Keratinocyte (primary cell): ENCODE data around the gene FAM120A. TPM values are rescaled to one million over a fixed set of nuclear protein-coding genes. Genes with fewer than 3 reads are reported as not detected.

Experiments used
- DNase-seq: peaks from one replicate; pipeline ENCODE4 v3.0.0-alpha.2; 2011; ENCODE audit warnings: low read depth, missing footprints, low spot score
- FAIRE-seq: peaks from 2 replicates; lab custom pipeline; 2011; peaks lifted over from hg19 to GRCh38; lab: Jason Lieb, UNC
- H2AFZ ChIP-seq: 2 replicates; pipeline ENCODE4 v1.6.0; 2012; ENCODE audit warnings: low read length, control low read depth, inconsistent platforms; ENCODE audit not compliant: control insufficient read depth
- H3K27ac ChIP-seq: 2 replicates; pipeline ENCODE4 v1.5.1; 2011; ENCODE audit warnings: low read length; ENCODE audit not compliant: control insufficient read depth, insufficient read depth
- H3K27me3 ChIP-seq: 3 replicates; pipeline ENCODE4 v1.6.0; 2011; ENCODE audit warnings: low read length; ENCODE audit not compliant: control insufficient read depth, insufficient read depth; ENCODE audit errors: extremely low read depth
- H3K36me3 ChIP-seq, 2 experiments: 2 replicates in 1 of 2; 3 replicates in 1 of 2; pipeline ENCODE4 v1.5.1; 2011; ENCODE audit warnings: low read length in 2 of 2, mild to moderate bottlenecking in 1 of 2; ENCODE audit not compliant: control insufficient read depth in 2 of 2, insufficient read depth in 2 of 2; ENCODE audit errors: extremely low read depth in 1 of 2
- H3K4me1 ChIP-seq: 3 replicates; pipeline ENCODE4 v1.5.1; 2011; ENCODE audit warnings: low read length; ENCODE audit not compliant: control insufficient read depth, insufficient read depth; ENCODE audit errors: extremely low read depth
- H3K4me2 ChIP-seq: 3 replicates; pipeline ENCODE4 v1.6.0; 2011; ENCODE audit warnings: low read depth, low read length; ENCODE audit not compliant: control insufficient read depth, insufficient read depth; ENCODE audit errors: extremely low read depth
- H3K4me3 ChIP-seq, 3 experiments: fragments of 200-600 bp in 1 of 3; sonication (generic) in 1 of 3; 2 replicates in 2 of 3; 3 replicates in 1 of 3; pipeline ENCODE4 v1.5.1; 2011 to 2016; ENCODE audit warnings: low read length in 3 of 3, mild to moderate bottlenecking in 3 of 3, control low read depth in 2 of 3, inconsistent platforms in 1 of 3, low read depth in 1 of 3, mixed read lengths in 1 of 3, mixed run types in 1 of 3, moderate library complexity in 1 of 3; ENCODE audit not compliant: control insufficient read depth in 2 of 3, insufficient read depth in 2 of 3; ENCODE audit errors: extremely low read depth in 1 of 3
- H3K79me2 ChIP-seq: 2 replicates; pipeline ENCODE4 v1.6.0; 2012; ENCODE audit warnings: low read length; ENCODE audit not compliant: control insufficient read depth, insufficient read depth
- H3K9ac ChIP-seq: 3 replicates; pipeline ENCODE4 v1.6.0; 2011; ENCODE audit warnings: low read length; ENCODE audit not compliant: control insufficient read depth, insufficient read depth; ENCODE audit errors: extremely low read depth
- H3K9me1 ChIP-seq: 3 replicates; pipeline ENCODE4 v1.6.0; 2011; ENCODE audit warnings: low read length; ENCODE audit not compliant: control insufficient read depth, insufficient read depth; ENCODE audit errors: extremely low read depth
- H3K9me3 ChIP-seq: 2 replicates; pipeline ENCODE4 v1.5.1; 2012; ENCODE audit warnings: low read depth, low read length; ENCODE audit not compliant: control insufficient read depth
- H4K20me1 ChIP-seq: 3 replicates; pipeline ENCODE4 v1.6.0; 2011; ENCODE audit warnings: low read length; ENCODE audit not compliant: control insufficient read depth, insufficient read depth; ENCODE audit errors: extremely low read depth
- CTCF ChIP-seq, 3 experiments: IDR thresholded peaks in 1 of 3; conservative IDR thresholded peaks in 1 of 3; optimal IDR thresholded peaks in 1 of 3; 2 replicates in 2 of 3; 3 replicates in 1 of 3; pipeline versions ENCODE3 to v1.5.1; 2011; ENCODE audit warnings: low read length in 3 of 3, mild to moderate bottlenecking in 3 of 3, moderate library complexity in 2 of 3, control low read depth in 1 of 3, inconsistent platforms in 1 of 3; ENCODE audit not compliant: insufficient read depth in 2 of 3; ENCODE audit errors: extremely low read depth in 1 of 3
- EZH2 ChIP-seq: IDR thresholded peaks from one replicate; pipeline ENCODE4 v1.6.1; 2012; ENCODE audit warnings: inconsistent platforms, mild to moderate bottlenecking, low read length, moderate library complexity
- dilution Hi-C: fragments of 300-500 bp; cut with MboI; formaldehyde crosslinking; loops from one replicate; pipeline ENCODE4 v1.7.0; 2020; ENCODE audit warnings: low sequenced_read_pairs; ENCODE audit not compliant: extremely low pct_ligation_motif_present
- polyA plus RNA-seq, 5 experiments: library from polyadenylated mRNA; depleted of rRNA in 3 of 5; stranded (reverse) in 3 of 5; stranded (forward) in 1 of 5; unstranded in 1 of 5; fragments of >200 nt; gene quantifications; 1 replicate in 1 of 5; 2 replicates in 3 of 5; 3 replicates in 1 of 5; pipeline versions ENCODE4 v1.2.1 to v1.2.3, GENCODE V29; 2011 to 2012; ENCODE audit warnings: missing spikeins in 2 of 5, low read depth in 1 of 5, low replicate concordance in 1 of 5

Gene FAM120A
- polyA plus RNA-seq, 1 donor (not counting 4 experiments of a cell fraction or from before 2014, with no cell fraction given): 79.2 TPM

GRCh38 chr9:93601063-93601462, 149.6 kb downstream of the FAM120A start:
- no peak for FAIRE-seq
- Histone ChIP-seq H3K9me1 (no peaks in the 10 kb centered on the region), H4K20me1 (no peaks in the 10 kb centered on the region), H3K79me2 (peaks cover 37% of the 10 kb centered on the region), H2AFZ (no peak overlapping the region), H3K4me2 (no peak overlapping the region), H3K9me3 (no peaks in the 10 kb centered on the region), H3K4me3 (no peak overlapping the region), H3K36me3 (peaks cover 0 to 2% of the 10 kb centered on the region in 2 experiments), H3K9ac (no peak overlapping the region), H3K27me3 (no peaks in the 10 kb centered on the region), H3K27ac (no peak overlapping the region), H3K4me1 (peaks cover 7% of the 10 kb centered on the region)
- dilution Hi-C loops: no loop called here
- TF ChIP-seq CTCF (optimal IDR thresholded peaks at IDR 0.05 in 1 of 3, IDR thresholded peaks at IDR 0.05 in 1 of 3, conservative IDR thresholded peaks at IDR 0.05 in 1 of 3; ENCODE audit: extremely low read depth in 1 of 3, insufficient read depth in 2 of 3, low read length in 3 of 3) (no peak), EZH2 (no peak)
- DNase-seq: no peak

GRCh38 chr9:93601666-93602065, 150.2 kb downstream of the FAM120A start:
- Histone ChIP-seq H3K4me3 (no peak overlapping the region), H4K20me1 (no peaks in the 10 kb centered on the region), H3K4me2 (no peak overlapping the region), H3K36me3 (peaks cover 0 to 2% of the 10 kb centered on the region in 2 experiments), H3K4me1 (peaks cover 7% of the 10 kb centered on the region), H3K9me1 (no peaks in the 10 kb centered on the region), H3K27me3 (no peaks in the 10 kb centered on the region), H3K9me3 (no peaks in the 10 kb centered on the region), H3K27ac (no peak overlapping the region), H2AFZ (no peak overlapping the region), H3K79me2 (peaks cover 37% of the 10 kb centered on the region), H3K9ac (no peak overlapping the region)
- FAIRE-seq (no peak), DNase-seq (no peak)
- TF ChIP-seq CTCF (optimal IDR thresholded peaks at IDR 0.05 in 1 of 3, IDR thresholded peaks at IDR 0.05 in 1 of 3, conservative IDR thresholded peaks at IDR 0.05 in 1 of 3; ENCODE audit: extremely low read depth in 1 of 3, insufficient read depth in 2 of 3, low read length in 3 of 3): no peak
- no peak for TF ChIP-seq EZH2
- dilution Hi-C loops: no loop called here
